ENCODE measurements around the gene CSTA. TPM values are rescaled to one million over a fixed set of nuclear protein-coding genes. Genes with fewer than 3 reads are reported as not detected.

The CSTA gene
- total and polyA plus RNA-seq, 8 donors = 4.6 to 1,479 (median 47.4) TPM; not detected in 4

DNA sequence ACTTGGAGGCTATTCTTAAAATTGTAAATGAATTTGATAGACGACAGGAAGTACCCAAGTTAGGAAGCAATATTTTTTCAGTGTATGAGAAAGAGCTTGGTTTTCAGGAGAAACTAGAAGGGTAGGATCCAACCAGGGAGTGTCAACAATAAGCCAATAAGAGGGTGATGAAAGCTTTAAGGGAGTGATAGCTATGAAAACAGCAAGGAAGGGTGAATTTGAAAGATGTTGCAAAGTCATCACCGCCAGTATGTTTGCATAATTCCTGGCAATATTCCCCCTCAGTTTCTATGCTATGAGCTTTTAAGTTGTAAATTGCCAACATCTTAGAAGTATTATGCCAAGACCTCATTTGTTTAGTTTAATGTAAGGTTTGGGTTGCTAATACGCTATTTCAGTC, 11.8 kb upstream of the CSTA start:
- Histone ChIP-seq H3K9me3 (no peaks in the 10 kb centered on the region), H3K27me3 (peaks cover 0 to 5% (median 0%) of the 10 kb centered on the region in 3 donors), H3K27ac (no peak overlapping the region), H3K36me3 (no peaks in the 10 kb centered on the region), H3K4me1 (no peaks in the 10 kb centered on the region), H3K4me3 (no peak overlapping the region)
- 56 to 76% (median 75%) methylated on average over 3 of the region's 3 CpGs for WGBS, 5 donors
- no peak for TF ChIP-seq CTCF (IDR thresholded peaks at IDR 0.05)
- no peak for TF ChIP-seq EP300 (IDR thresholded peaks at IDR 0.05)
- intact Hi-C loops (cut with DNase I; ENCODE audit: low total_unique reads) = no loop called here
- no peak for DNase-seq

GRCh38 chr3:122314228-122314876, 10.7 kb upstream of the CSTA start:
- DNase-seq = peak in 1 of 2 donors; percentile 16
- Histone ChIP-seq H3K4me1 (no peaks in the 10 kb centered on the region), H3K4me3 (no peak overlapping the region), H3K27me3 (peaks cover 0 to 5% (median 0%) of the 10 kb centered on the region in 3 donors), H3K36me3 (no peaks in the 10 kb centered on the region), H3K27ac (peak overlapping the region in 2 of 5 donors; percentile 9 to 59), H3K9me3 (peaks cover 0 to under 1% (median 0%) of the 10 kb centered on the region in 4 donors)
- intact Hi-C loops (cut with DNase I; ENCODE audit: low total_unique reads) = no loop called here
- WGBS, 5 donors = 60 to 83% (median 75%) methylated on average over 2 of the region's 2 CpGs
- TF ChIP-seq POLR2AphosphoS5 (IDR thresholded peaks at IDR 0.05) (no peak), CTCF (IDR thresholded peaks at IDR 0.05) (no peak), EP300 (IDR thresholded peaks at IDR 0.05) (no peak), POLR2A (IDR thresholded peaks at IDR 0.05) (no peak)

- Histone ChIP-seq H3K27ac (no peak overlapping the region), H3K27me3 (peaks cover 0 to 5% (median 0%) of the 10 kb centered on the region in 3 donors), H3K36me3 (no peaks in the 10 kb centered on the region), H3K4me1 (no peaks in the 10 kb centered on the region), H3K4me3 (no peak overlapping the region), H3K9me3 (peaks cover 0 to 4% (median 0%) of the 10 kb centered on the region in 4 donors)
- intact Hi-C loops (cut with DNase I; ENCODE audit: low total_unique reads) = no loop called here
- TF ChIP-seq POLR2AphosphoS5 (IDR thresholded peaks at IDR 0.05) = no peak
- TF ChIP-seq EP300 (IDR thresholded peaks at IDR 0.05) = no peak
- 45 to 64% (median 62%) methylated on average over 4 of the region's 4 CpGs for WGBS, 5 donors
- no peak for DNase-seq
These were observed 9.4 kb upstream of the CSTA start for GRCh38 chr3:122315619-122316018.

DNA sequence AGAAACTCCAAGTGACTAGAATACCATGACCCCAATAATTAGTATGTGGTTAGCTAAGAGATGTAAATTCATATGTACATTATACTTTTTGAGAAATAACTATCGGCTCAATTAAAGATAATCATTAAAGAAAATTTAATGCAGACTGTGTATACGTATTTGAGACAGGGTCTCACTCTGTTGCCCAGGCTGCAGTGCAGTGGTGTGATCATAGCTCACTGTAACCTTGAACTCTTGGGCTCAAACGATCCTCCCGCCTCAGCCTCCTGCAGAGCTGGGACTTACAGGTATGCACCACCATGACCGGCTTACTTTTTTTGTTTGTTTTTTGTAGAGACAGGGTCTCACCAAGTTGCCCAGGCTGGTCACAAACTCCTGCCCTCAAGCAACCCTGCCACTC, 8.7 kb upstream of the CSTA start:
- Histone ChIP-seq H3K36me3 (no peaks in the 10 kb centered on the region), H3K4me1 (no peaks in the 10 kb centered on the region), H3K9me3 (peaks cover 0 to 4% (median 0%) of the 10 kb centered on the region in 4 donors), H3K27ac (no peak overlapping the region), H3K4me3 (no peak overlapping the region), H3K27me3 (peaks cover 0 to 5% (median 0%) of the 10 kb centered on the region in 3 donors)
- intact Hi-C loops (cut with DNase I; ENCODE audit: low total_unique reads) = no loop called here
- TF ChIP-seq POLR2AphosphoS5 (IDR thresholded peaks at IDR 0.05) = no peak
- TF ChIP-seq POLR2A (IDR thresholded peaks at IDR 0.05) = no peak
- no peak for TF ChIP-seq EP300 (IDR thresholded peaks at IDR 0.05)
- TF ChIP-seq CTCF (IDR thresholded peaks at IDR 0.05) = no peak
- 73 to 93% (median 81%) methylated on average over 5 of the region's 5 CpGs for WGBS, 5 donors
- DNase-seq = no peak

- Histone ChIP-seq H3K9me3 (peaks cover 0 to 4% (median 0%) of the 10 kb centered on the region in 4 donors), H3K36me3 (no peaks in the 10 kb centered on the region), H3K27me3 (peaks cover 0 to 5% (median 0%) of the 10 kb centered on the region in 3 donors), H3K4me1 (peaks cover 0 to 10% (median 6%) of the 10 kb centered on the region in 4 donors), H3K27ac (no peak overlapping the region), H3K4me3 (no peak overlapping the region)
- intact Hi-C loops (cut with DNase I; ENCODE audit: low total_unique reads) = no loop called here
- WGBS, 5 donors = 70 to 91% (median 82%) methylated on average over 2 of the region's 2 CpGs
- TF ChIP-seq EP300 (IDR thresholded peaks at IDR 0.05) = no peak
- TF ChIP-seq CTCF (IDR thresholded peaks at IDR 0.05) = no peak
- no peak for TF ChIP-seq POLR2A (IDR thresholded peaks at IDR 0.05)
- no peak for TF ChIP-seq POLR2AphosphoS5 (IDR thresholded peaks at IDR 0.05)
- DNase-seq = no peak
These were observed 6.4 kb upstream of the CSTA start for GRCh38 chr3:122318620-122319019.

Data from stomach (tissue), 9 donors.